UCSD-AML1 (cell line): ENCODE data around the gene BRD2.
"Not testable (repeated sequence)": the region's sequence is repeated elsewhere in the genome, so short reads cannot be mapped to it uniquely, and the experiment has no call there.

Experiments used
- DNase-seq: peaks from one replicate; lab custom pipeline; 2025; ENCODE audit not compliant: unreplicated experiment; lab: John Stamatoyannopoulos, UW

Gene BRD2

DNA sequence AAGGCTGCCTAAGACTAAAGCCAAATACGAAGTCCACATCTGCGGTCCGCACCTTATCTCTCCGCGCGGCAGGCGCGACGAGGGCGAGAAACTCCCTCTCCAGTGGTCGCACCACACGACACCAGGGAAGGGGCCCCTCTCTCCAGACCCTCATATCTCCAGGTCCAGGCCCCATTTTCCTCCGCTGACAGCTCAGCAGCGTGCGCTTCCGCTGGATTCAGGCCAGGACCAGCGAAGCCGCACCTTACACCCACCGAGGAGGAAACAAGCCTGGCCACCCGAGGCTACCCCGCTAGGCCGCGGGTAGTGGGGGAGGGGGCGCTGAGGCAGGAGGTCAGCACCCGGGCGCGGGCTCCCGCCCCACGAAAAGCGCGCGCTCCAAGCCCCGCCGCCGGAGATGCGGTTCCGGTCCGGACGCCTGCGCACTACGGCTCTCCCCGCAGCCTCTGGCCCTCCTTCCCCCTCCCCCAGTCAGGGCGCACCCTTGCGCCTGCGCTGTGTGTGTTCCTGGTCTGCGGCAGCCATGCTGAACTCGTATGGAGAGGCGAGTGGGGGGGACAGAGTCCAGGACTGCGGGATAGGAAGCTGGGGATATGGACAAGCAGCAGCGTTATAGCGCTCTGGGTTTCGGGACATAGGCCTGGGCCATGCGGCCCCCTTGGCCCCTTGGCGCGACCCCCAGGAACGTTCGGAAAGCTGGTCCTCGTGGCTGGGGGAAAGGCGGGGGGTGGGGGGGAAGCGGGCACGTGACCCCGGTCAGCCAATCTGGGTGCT lies at the start of gene BRD2:
Gene BRD2, plus strand, starts transcription at position 502 of the 774 bp plus-strand sequence. CDS start 4,305 bp downstream, outside the sequence.
- DNase-seq: peak; percentile 97

DNA sequence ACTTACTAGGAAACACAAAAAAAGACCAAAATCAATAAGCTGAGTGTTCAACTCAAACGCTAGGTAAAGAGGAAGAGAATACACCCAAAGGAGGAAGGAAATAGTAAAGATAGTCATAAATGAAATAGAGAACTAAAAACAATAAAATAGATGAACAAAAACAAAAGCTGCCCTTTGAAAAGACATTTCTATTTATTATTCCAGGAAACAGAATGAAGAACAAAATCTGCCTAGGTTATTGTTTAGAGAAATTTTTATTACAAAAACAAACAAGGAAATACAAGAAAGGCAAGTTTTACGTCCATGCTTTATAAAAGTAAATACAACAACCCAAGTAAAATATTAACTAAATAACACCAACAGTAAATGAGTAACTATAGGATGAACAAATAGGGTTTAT lies 47.7 kb upstream of the BRD2 start:
- no peak for DNase-seq

- no peak for DNase-seq
These were observed 46.3 kb upstream of the BRD2 start for GRCh38 chr6:32922083-32922482.

- no peak for DNase-seq
These were observed 37.2 kb upstream of the BRD2 start for GRCh38 chr6:32931211-32931610.

DNA sequence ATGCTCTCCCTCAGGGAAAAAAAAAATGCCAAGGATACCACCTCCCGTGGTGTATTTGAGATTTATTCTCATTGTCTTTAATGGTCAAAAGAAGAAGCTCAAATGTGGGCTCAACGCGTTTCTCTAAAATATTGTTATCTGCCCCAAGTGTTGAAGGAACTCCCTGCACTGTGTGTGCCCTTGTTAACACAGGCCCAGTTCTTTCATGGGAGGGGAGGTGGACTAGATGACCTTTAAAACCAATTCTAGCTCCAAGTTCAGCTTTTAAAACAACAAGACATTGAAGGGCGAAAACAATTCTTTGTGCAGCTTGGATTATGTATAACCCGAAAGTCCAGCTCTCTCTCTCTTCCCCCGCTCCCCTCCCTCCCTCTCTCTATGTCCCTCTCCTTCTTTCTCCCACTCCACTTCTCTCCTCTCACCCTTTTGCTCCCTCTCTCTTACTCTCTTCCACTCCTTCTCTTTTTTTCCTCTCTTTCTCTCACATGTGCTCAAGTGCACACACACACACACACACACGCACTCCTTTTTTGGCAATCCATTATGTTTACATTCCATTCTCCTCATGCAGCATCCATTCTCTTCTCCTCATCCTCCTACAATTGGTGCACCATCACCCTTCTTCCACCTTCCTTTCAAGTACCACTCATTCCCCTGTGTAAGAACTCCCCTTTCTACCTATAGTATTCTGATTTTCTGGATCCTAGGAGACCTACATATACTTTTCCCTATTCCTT lies 36.1 kb upstream of the BRD2 start:
- no peak for DNase-seq

- peak; percentile 63 for DNase-seq
These were observed 34.7 kb upstream of the BRD2 start for GRCh38 chr6:32933661-32934085.

DNA sequence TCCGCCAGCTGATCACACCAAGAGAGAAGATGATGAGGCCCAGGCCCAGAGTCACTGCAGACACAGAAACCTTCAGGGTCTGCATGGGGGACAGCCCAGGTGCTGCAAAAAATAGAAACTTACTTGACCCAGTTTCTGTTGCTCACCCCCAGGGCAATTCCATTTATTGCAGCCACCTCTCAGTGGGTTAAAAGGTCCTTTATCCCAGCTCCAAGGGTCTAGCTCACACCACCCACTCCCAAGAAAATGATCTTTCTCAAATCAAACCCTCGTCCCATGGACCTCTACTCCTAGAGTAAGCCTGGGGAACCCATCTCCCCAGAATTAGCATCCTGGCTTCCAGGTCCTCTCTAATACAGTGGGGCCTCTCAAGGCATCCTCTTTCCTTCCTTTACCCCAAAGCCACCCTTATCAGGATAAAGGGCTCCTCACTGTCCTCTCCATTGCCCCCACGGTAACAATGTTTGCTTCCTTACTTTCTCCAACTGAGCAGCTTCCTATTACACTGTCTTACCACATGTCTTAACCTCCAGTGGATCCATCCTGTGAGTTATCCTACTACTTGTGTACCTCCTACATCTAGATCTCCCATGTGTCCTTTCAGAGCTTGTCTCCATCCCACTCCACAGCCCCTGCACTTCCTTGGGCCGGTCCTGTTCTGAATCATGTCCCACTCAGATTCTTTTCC lies 32.7 kb upstream of the BRD2 start:
- no peak for DNase-seq

DNA sequence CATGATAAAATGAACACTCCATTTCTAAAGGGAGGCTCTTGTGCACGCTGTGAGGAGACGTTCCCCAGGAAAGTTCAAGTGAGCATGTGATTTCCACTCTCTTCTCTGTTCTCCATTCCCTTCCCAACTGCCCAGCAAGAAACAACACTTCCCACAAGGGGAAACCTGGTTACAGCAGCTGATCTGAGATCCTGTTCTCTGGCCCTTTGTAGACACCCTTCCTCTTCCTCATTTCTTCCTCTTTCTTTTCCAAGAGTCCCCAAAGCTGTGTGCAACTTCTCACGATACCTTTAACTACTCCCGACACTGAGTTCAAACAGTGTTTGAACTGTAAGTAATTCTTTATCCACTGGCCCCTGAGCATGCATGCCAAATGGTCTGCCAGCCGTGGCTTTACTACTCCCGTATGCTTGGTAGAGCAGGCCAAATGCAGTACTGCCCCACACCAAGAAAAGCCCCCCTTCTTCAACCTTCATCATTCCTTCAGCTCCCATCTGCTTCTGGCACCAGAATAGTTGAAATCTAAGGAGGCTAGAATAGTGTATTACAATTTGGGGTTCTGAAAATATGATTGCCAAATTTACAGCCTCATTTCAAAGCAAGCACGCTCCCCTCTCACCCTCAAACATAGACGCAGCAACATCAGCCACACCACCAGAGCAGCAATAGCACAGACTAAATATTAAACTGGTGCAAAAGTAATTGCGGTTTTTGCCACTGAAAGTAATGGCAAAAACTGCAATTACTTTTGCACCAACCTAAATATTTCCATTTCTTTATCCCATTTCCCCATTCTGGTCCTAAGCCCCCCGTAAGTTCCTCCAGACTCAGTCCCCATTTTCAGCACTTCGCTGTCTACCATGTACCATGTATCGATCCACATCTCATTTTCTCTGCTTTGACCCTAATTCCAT lies 31.9 kb upstream of the BRD2 start:
- no peak for DNase-seq

DNA sequence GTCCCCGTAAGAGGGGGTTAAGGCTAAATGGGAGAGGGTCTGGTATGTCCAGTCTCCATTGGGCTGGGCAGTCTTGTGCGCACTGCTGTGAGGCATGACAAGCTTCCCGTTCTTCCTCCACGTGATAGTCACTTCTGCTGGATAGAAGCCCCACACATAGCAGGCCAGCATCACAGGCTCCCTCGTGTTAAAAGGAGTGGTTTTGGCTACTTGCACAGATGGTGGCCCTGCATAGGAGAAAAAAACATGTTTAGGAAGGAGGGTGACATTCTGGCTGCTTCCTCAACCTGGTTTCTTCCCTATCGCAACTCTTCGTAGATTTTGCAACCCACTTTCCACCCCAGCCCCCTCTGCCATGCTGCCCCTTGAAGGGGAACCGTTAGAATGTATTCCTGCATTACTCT lies 31.2 kb upstream of the BRD2 start:
- DNase-seq: no peak

- no peak for DNase-seq
These were observed 29.9 kb upstream of the BRD2 start for GRCh38 chr6:32938494-32938893.

DNA sequence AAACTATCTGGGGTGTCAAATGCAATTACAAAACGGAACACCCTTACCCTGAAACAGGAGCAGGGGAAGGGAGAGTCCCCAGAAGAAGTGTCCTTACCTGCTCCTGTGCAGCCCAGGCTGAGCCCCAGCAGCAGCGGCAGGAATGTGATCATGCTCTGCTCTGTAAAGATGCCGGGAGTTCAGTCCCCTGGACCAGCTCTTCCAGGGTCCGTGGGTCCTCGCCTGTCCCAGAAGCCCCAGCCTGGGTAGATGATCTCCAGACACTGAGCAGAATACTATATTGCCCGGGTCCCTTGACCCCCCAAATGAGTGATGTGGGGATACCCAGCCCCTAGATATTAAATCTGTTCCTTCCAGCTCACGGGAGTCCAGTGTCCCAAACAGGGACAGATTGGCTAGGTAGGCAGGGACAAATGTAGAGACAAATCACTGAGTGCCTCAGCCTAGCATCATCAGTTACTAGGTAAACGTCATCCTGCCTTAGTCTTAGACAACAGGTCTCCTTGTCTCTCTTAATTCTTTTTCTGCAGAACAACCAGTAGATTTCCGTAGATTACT lies 27.7 kb upstream of the BRD2 start, which contains the start of gene HLA-DMB:
Gene HLA-DMB, minus strand, starts transcription at position 373 of the 558 bp plus-strand sequence. Its CDS starts 221 bp downstream, at position 152.
- DNase-seq: no peak

DNA sequence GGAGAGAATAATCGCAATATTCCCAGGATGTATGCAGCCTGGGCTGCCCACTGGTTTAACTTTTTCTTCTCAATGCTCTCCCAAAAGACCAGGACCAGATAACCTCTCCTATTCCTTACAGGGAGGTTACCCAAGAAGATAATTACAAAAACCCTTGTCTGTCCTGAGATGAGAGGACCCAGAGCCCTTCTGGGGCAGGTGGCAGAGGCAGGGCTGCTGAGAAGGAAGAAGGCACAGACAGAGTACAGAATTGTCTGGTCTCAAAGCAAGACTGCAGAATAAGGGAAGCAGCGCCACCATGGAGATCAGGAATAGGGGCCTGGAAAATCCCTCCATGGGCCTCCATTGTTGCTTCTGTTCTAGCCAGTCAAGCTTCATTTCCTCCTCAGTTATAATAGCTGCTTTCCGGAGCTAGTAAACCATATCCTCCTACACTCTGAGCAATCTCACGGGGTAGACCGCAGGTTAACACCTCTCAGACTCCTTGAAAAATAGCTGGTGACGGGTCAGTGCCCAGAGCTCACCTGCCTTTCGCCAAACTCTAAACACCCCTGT lies 27.1 kb upstream of the BRD2 start:
- DNase-seq: peak; percentile 42

DNA sequence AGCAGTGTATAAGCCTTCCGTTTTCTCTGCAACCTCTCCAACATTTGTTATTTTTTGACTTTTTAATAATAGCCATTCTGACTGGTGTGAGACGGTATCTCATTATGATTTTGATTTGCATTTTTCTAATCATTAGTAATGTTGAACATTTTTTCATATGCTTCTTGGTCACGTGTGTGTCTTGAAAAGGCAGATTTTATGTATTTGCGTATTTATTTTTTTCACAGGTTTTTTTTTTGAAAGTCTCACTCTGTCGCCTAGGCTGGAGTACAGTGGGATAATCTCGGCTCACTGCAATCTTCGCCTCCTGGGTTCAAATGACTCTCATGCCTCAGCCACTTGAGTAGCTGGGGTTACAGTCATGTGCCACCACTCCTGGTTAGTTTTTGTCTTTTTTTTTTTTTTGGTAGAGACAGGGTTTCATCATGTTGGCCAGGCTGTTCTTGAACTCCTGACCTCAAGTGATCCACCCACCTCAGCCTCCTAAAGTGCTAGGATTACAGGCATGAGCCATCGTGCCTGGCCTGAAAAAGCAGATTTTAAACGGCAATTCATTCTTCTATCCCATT lies 25.8 kb upstream of the BRD2 start:
- not testable (repeated sequence) for DNase-seq

GRCh38 chr6:32943864-32944649 lies 24.3 kb upstream of the BRD2 start:
- peak; percentile 48 for DNase-seq

DNA sequence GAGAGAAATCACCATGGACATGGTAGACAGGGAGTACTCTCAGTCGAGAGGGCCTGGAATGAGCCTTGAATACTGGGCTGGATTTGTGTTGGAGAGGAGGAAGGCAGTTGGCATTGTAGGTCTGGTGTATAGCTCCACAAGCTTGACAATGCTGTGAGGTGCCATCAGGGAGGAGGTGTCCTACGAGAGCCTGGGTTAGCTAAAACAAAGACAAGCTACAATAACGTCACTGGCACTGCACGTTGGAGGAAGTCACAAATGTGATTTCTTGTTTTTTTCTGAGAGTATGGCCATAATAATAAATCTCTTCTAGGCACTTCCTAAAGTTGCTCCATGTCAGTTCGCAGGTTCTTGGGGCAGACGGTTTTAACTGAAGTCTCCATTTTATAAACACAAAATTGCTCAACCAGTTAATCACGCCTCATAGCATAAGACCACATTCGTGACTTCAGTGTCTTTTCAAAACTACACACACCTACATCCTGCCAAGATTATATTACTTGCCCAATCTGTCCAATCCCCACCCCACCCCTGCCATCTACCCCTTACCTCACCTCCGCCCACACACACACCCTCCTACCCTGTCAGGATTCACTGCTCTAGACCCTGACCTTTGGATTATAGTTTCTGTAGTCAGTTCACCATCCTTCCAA lies 23.2 kb upstream of the BRD2 start:
- DNase-seq: no peak

GRCh38 chr6:32945953-32946352 lies 22.4 kb upstream of the BRD2 start:
- no peak for DNase-seq

DNA sequence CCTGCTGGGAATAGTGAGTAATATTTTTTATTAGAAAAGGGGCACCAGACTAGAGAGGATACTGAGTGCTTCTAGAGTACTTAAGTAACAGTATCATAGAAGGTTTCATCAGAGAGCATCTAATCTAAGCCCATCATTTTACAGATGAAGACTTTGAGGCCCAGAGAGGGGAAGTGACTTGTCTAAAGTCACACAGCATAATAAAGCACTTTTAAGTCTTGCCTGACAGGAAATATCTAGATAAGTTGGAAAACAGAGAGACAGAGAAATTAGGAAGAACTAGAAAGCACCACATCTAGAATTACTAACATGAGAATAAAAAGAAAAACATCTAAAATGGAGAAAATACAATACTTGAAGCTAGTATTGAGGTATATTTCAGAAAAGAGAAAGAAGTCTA lies 21.5 kb upstream of the BRD2 start:
- DNase-seq: no peak
